Type B pancreatic cell (in vitro differentiated cells): ENCODE measurements around the gene TNFRSF11A. TPM values are rescaled to one million over a fixed set of nuclear protein-coding genes. Genes with fewer than 3 reads are reported as not detected.

Experiments
- DNase-seq: peaks from one replicate; pipeline ENCODE4 v3.0.0; 2021; ENCODE audit warnings: mixed read lengths; ENCODE audit not compliant: unreplicated experiment; ENCODE audit errors: extremely low spot score
- H3K27ac Mint-ChIP-seq: 2 replicates; pipeline ENCODE4 v1.8.0; 2021; ENCODE audit warnings: mild to moderate bottlenecking, mixed read lengths
- H3K27me3 Mint-ChIP-seq: 2 replicates; pipeline ENCODE4 v1.8.0; 2021; ENCODE audit warnings: mixed read lengths
- H3K36me3 Mint-ChIP-seq: 2 replicates; pipeline ENCODE4 v1.8.0; 2021; ENCODE audit warnings: mixed read lengths
- H3K4me1 Mint-ChIP-seq: one replicate; pipeline ENCODE4 v1.8.0; 2021; ENCODE audit warnings: mixed read lengths; ENCODE audit not compliant: unreplicated experiment
- H3K4me3 Mint-ChIP-seq: 2 replicates; pipeline ENCODE4 v1.8.0; 2021; ENCODE audit warnings: mild to moderate bottlenecking, mixed read lengths
- H3K9me3 Mint-ChIP-seq: 2 replicates; pipeline ENCODE4 v1.8.0; 2021; ENCODE audit warnings: mixed read lengths
- total RNA-seq: library from RNA; stranded (reverse); gene quantifications from 2 replicates; pipeline ENCODE4 v1.2.1, GENCODE V29; 2021; ENCODE audit warnings: low replicate concordance
- TF ChIP-seq, protein P1 (sequence below): fragments of 200-600 bp; sonication (generic); conservative IDR thresholded peaks from 2 replicates; pipeline ENCODE4 v1.5.0; 2021; ENCODE audit warnings: antibody characterized with exemption, mild to moderate bottlenecking

Gene TNFRSF11A
- total RNA-seq, 1 donor from 2014 or later: 3.5 TPM

DNA sequence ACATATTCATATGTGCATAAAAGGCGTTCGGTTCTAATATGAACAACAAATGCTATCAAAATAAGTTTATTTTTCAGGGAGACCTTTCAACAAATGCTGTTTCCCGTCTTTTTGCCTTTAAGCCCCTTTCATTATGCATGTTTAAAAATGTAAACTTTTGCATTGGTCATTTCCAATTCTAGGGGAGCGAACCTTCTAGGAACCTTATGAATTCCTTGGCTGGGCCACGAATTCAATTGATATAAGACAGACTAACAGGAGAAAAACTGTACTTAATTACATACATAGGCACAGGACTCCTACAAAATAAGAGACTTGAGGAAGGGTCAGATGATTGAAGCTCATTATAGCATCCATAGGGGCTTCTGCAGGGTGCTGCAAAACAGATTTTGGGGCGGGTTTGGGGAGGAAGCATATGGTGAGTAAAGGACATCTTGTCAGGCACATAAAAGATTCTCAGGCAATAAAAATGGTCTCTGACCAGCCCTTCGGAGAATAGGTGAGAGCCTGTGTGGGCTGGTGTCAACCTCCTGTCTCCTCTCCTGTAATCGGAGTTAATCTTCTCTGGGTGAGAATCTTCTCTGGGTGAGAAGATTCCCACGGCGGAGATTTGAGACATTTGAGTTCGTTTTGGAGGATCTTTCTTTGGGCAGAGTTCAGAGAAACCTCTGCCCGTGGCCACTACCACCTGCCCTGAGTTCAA is 1.7 kb downstream of the TNFRSF11A start:
- Mint-ChIP-seq H3K4me1 (peaks cover 19% of the 10 kb centered on the region), H3K27ac (peak overlapping the region; percentile 72), H3K27me3 (peaks cover 87% of the 10 kb centered on the region), H3K4me3 (peak overlapping the region; percentile 92), H3K36me3 (peaks cover 3% of the 10 kb centered on the region), H3K9me3 (no peaks in the 10 kb centered on the region)
- no peak for DNase-seq
- TF ChIP-seq, protein P1, sequence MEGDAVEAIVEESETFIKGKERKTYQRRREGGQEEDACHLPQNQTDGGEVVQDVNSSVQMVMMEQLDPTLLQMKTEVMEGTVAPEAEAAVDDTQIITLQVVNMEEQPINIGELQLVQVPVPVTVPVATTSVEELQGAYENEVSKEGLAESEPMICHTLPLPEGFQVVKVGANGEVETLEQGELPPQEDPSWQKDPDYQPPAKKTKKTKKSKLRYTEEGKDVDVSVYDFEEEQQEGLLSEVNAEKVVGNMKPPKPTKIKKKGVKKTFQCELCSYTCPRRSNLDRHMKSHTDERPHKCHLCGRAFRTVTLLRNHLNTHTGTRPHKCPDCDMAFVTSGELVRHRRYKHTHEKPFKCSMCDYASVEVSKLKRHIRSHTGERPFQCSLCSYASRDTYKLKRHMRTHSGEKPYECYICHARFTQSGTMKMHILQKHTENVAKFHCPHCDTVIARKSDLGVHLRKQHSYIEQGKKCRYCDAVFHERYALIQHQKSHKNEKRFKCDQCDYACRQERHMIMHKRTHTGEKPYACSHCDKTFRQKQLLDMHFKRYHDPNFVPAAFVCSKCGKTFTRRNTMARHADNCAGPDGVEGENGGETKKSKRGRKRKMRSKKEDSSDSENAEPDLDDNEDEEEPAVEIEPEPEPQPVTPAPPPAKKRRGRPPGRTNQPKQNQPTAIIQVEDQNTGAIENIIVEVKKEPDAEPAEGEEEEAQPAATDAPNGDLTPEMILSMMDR: no peak

DNA sequence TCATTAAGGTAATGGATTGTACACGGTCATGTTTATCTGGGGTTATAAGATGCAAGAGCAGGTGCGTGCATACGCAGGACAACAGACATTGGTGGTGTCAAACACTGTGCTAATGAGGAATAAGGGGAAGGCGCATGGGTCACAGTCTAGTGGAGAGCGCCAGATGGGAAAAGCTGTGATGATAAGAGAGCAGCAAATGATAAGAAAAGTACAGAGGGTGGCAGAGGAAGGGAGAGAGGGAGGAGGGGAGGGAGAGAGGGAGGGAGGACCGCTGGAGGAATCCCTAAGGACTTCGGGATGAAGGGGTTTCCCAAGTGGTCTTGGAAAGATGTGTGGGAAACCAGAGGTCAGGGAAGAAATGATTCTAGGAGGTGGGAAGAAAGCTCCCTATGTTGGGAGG is 2.9 kb downstream of the TNFRSF11A start:
- TF ChIP-seq, protein P1: no peak

DNA sequence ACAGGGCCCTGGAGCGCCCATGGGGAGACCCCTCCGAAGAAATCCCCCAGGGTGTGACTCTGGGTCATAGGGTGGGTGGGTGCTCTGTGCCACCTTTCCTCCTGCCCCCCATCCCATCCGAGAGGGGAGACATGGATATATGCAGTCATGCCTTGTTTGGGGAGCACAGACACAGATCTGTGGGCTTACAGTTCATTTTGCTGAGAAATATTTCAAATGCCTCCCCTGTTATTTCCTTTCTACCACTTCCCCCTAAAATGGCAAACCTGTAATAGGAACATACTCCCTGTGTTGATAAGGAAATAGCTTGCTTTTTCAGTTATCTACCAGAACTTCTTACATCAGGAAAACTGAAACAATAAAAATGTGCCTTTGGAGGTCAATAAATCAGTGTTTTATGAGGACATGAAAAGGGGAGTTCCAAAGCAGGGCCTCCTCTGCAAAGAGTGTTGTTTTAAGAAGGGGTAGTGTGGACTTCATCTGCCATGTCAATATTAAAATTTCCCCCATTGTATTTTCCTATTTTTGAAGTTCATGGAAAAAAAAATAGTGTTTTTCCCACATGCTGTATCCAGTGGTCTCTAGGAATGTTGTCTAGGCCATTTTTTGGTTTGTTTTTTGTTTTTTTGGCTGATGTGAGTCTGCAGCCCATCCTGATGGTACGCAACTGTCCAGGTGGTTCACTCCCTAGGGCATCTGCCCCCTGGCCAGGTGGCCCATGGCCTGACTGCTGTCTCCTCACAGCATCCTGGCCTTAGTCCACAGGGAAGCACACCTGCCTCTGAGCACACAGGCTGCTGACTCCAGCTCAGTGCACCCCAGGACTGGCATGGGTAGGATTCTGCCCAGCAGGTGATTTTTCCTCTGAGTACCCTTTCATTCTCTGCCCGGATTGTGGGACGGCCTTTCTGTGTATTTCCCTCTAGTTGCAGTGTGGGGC is 3.7 kb downstream of the TNFRSF11A start:
- Mint-ChIP-seq H3K27ac (no peak overlapping the region), H3K4me3 (peak overlapping the region; percentile 4), H3K27me3 (peaks cover 78% of the 10 kb centered on the region), H3K9me3 (no peaks in the 10 kb centered on the region), H3K36me3 (no peaks in the 10 kb centered on the region), H3K4me1 (peaks cover 18% of the 10 kb centered on the region)
- TF ChIP-seq, protein P1: no peak
- no peak for DNase-seq

More for the DNA sequence above, 2.9 kb downstream of the TNFRSF11A start:
- H3K27me3 Mint-ChIP-seq: peaks cover 87% of the 10 kb centered on the region
- no peak for DNase-seq
- H3K4me3 Mint-ChIP-seq: peak overlapping the region; percentile 46
- peaks cover 3% of the 10 kb centered on the region for H3K36me3 Mint-ChIP-seq
- H3K27ac Mint-ChIP-seq: no peak overlapping the region
- H3K4me1 Mint-ChIP-seq: peaks cover 19% of the 10 kb centered on the region
- no peaks in the 10 kb centered on the region for H3K9me3 Mint-ChIP-seq

DNA sequence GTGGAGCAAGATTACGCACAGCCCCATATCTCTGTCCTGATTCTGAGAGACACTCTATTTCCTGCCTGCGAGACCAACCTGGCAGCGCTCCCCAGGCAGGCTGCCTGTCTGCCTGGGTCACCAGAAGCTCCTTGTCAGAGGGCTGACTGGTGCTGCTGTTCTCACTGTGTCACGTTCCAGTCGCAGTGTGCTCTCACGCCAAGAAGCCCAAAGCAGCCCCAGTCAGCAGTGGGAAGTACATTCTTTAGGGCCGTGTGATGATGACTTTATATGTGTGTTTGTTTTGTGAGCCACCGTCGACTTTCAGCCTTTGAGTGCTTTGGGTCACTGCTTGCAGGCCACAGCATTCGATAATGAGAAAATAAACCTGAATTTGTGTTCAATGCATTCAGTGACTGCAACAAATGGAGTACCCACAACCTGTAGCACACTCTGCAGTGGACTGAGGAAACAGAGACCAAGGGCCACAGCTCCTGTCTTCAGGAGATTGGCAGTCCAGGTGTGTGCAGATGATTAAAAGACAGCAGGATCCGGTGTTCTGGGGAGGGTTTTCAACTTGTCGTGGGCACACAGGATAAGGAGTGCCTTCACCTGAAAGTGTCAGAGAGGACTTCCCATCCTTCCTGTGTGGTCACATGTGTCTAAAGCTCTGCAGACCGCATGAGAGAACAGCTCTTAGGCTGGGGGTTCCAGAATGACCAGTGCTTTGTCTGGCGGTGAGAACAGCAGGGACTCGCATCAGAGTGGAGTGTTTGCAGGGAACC is 4.8 kb downstream of the TNFRSF11A start:
- no peaks in the 10 kb centered on the region for H3K36me3 Mint-ChIP-seq
- H3K27me3 Mint-ChIP-seq: peaks cover 78% of the 10 kb centered on the region
- DNase-seq: no peak
- peaks cover 10% of the 10 kb centered on the region for H3K4me1 Mint-ChIP-seq
- peak overlapping the region; percentile 52 for H3K27ac Mint-ChIP-seq
- TF ChIP-seq, protein P1: no peak
- H3K4me3 Mint-ChIP-seq: peak overlapping the region; percentile 4
- H3K9me3 Mint-ChIP-seq: no peaks in the 10 kb centered on the region

DNA sequence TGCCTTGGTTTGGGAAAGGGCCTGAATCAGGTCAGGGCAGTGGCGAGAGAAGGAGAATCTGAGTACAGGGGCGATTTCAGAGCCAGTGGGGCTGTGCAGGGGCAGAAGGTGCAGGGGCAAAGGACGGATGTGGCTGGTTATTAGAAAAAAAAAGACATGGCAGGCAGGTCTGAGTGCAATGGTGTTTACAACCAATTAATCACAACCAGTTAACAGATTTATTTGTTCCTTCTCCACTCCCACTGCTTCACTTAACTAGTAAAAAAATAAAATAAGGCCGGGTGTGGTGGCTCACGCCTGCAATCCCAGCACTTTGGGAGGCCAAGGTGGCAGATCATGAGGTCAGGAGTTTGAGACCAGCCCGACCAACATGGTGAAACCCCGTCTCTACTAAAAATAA is 5.5 kb downstream of the TNFRSF11A start:
- peaks cover 10% of the 10 kb centered on the region for H3K4me1 Mint-ChIP-seq
- peak overlapping the region; percentile 16 for H3K27ac Mint-ChIP-seq

More for the DNA sequence above, 5.5 kb downstream of the TNFRSF11A start:
- no peak for DNase-seq
- Mint-ChIP-seq H3K9me3 (no peaks in the 10 kb centered on the region), H3K36me3 (no peaks in the 10 kb centered on the region), H3K4me3 (no peak overlapping the region), H3K27me3 (peaks cover 76% of the 10 kb centered on the region)
- TF ChIP-seq, protein P1: no peak
